Measurements from ENCODE around the gene TNS3.

DNA sequence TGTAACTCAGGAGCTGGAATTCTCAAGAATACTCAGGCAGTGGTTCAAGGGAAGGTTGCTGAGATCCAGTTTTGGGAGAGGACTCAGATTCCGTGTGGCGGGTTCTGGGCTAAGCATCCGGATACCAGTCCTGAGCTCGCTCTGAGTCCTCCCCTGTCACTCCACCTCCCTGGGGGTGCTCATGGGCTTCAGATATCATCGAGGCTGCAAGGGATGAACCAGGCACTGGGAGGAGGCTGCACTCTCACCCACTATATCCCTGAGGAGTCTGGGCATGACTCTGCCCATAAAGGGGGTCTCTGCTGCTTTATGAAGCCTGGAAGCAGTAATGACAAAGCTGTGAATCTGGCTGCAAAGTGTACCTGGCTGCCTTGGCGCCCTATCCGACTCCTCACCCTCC lies 188.5 kb downstream of the TNS3 start:
- TF ChIP-seq, protein P1, sequence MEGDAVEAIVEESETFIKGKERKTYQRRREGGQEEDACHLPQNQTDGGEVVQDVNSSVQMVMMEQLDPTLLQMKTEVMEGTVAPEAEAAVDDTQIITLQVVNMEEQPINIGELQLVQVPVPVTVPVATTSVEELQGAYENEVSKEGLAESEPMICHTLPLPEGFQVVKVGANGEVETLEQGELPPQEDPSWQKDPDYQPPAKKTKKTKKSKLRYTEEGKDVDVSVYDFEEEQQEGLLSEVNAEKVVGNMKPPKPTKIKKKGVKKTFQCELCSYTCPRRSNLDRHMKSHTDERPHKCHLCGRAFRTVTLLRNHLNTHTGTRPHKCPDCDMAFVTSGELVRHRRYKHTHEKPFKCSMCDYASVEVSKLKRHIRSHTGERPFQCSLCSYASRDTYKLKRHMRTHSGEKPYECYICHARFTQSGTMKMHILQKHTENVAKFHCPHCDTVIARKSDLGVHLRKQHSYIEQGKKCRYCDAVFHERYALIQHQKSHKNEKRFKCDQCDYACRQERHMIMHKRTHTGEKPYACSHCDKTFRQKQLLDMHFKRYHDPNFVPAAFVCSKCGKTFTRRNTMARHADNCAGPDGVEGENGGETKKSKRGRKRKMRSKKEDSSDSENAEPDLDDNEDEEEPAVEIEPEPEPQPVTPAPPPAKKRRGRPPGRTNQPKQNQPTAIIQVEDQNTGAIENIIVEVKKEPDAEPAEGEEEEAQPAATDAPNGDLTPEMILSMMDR (CRISPR knock-in tag; IDR thresholded peaks at IDR 0.05), result no peak
- no peak for TF ChIP-seq EEA1 (CRISPR knock-in tag; IDR thresholded peaks at IDR 0.05; ENCODE audit: borderline replicate concordance)
- no peak for TF ChIP-seq MYC (CRISPR knock-in tag; IDR thresholded peaks at IDR 0.05; ENCODE audit: borderline replicate concordance)
- no peak for TF ChIP-seq YY1 (IDR thresholded peaks at IDR 0.05; ENCODE audit: insufficient read depth, insufficient replicate concordance, low read depth, low read length)
- no peak for TF ChIP-seq KDM5A (IDR thresholded peaks at IDR 0.05; ENCODE audit: borderline replicate concordance, low read length)
- TF ChIP-seq ETV6 (CRISPR knock-in tag; conservative IDR thresholded peaks at IDR 0.05), result no peak
- TF ChIP-seq, protein P2, sequence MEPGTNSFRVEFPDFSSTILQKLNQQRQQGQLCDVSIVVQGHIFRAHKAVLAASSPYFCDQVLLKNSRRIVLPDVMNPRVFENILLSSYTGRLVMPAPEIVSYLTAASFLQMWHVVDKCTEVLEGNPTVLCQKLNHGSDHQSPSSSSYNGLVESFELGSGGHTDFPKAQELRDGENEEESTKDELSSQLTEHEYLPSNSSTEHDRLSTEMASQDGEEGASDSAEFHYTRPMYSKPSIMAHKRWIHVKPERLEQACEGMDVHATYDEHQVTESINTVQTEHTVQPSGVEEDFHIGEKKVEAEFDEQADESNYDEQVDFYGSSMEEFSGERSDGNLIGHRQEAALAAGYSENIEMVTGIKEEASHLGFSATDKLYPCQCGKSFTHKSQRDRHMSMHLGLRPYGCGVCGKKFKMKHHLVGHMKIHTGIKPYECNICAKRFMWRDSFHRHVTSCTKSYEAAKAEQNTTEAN (CRISPR knock-in tag; conservative IDR thresholded peaks at IDR 0.05), result no peak
- no peak for TF ChIP-seq ZNF605 (CRISPR knock-in tag; IDR thresholded peaks at IDR 0.05)
- TF ChIP-seq, protein P3, sequence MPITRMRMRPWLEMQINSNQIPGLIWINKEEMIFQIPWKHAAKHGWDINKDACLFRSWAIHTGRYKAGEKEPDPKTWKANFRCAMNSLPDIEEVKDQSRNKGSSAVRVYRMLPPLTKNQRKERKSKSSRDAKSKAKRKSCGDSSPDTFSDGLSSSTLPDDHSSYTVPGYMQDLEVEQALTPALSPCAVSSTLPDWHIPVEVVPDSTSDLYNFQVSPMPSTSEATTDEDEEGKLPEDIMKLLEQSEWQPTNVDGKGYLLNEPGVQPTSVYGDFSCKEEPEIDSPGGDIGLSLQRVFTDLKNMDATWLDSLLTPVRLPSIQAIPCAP (CRISPR knock-in tag; IDR thresholded peaks at IDR 0.05; ENCODE audit: low read depth), result no peak
- no peak for TF ChIP-seq EP300 (IDR thresholded peaks at IDR 0.05; ENCODE audit: low read depth in 2 of 2, low read length in 2 of 2)
- no peak for TF ChIP-seq EP300 (CRISPR knock-in tag; IDR thresholded peaks at IDR 0.05; ENCODE audit: borderline replicate concordance)

Measured in HepG2 (cell line).